K562 (cell line): ENCODE measurements around the gene DET1. TPM values are rescaled to one million over a fixed set of nuclear protein-coding genes. Genes with fewer than 3 reads are reported as not detected.
"Not testable (repeated sequence)": the region's sequence is repeated elsewhere in the genome, so short reads cannot be mapped to it uniquely, and the experiment has no call there.

Source experiments
- ATAC-seq: fragments of 200-7000 bp; cut with Tn5 transposase; 3 replicates; pipeline ENCODE4 v1.9.1; 2020; ENCODE audit warnings: moderate library complexity
- BruUV-seq: library from RNA; stranded (reverse); fragments of 400-500 nt; replicated peaks from 2 replicates; lab custom pipeline; 2021; lab: Mats Ljungman, UMichigan
- CTCF ChIA-PET: fragments of 300-600 bp; formaldehyde crosslinking; extraction: SDS; loops from one replicate; lab custom pipeline; 2021; ENCODE audit warnings: low intra/inter-chr PET ratio; lab: Yijun Ruan, JAX
- POLR2A ChIA-PET: fragments of 300-600, 350-650 bp; sonication (Branson Sonifier 250); formaldehyde crosslinking; extraction: SDS; loops from one replicate; lab custom pipeline; 2021; ENCODE audit warnings: antibody characterized with exemption, inconsistent platforms; lab: Yijun Ruan, JAX
- DNase-seq, 4 experiments: peaks; one replicate each; pipeline versions ENCODE4 v3.0.0 to v3.0.0-alpha.2; 2011 to 2018; ENCODE audit warnings: low spot score in 3 of 4, mixed read lengths in 3 of 4; ENCODE audit errors: extremely low read depth in 1 of 4
- FAIRE-seq: peaks from 2 replicates; lab custom pipeline; 2011; peaks lifted over from hg19 to GRCh38; lab: Jason Lieb, UNC
- H2AFZ ChIP-seq: 2 replicates; pipeline ENCODE4 v1.6.0; 2011; ENCODE audit warnings: low read depth, low read length, control low read depth, inconsistent platforms
- H3K27ac ChIP-seq: fragments of 200-600 bp; 3 replicates; pipeline ENCODE4 v1.8.0; 2011; ENCODE audit warnings: low read depth, mild to moderate bottlenecking, control low read depth, inconsistent platforms, low read length, moderate library complexity, mixed read lengths; ENCODE audit errors: extremely low read depth
- H3K27me3 ChIP-seq, 2 experiments: fragments of 300-600 bp in 1 of 2; 2 replicates in 1 of 2; 3 replicates in 1 of 2; pipeline versions ENCODE4 v1.6.0 to v1.8.0; 2011; ENCODE audit warnings: inconsistent platforms in 2 of 2, low read length in 2 of 2, mild to moderate bottlenecking in 1 of 2, mixed read lengths in 1 of 2, moderate library complexity in 1 of 2; ENCODE audit not compliant: control insufficient read depth in 2 of 2, insufficient read depth in 2 of 2
- H3K36me3 ChIP-seq: fragments of 300-600 bp; 3 replicates; pipeline ENCODE4 v1.8.0; 2011; ENCODE audit warnings: mild to moderate bottlenecking, low read length, inconsistent platforms; ENCODE audit not compliant: control insufficient read depth, insufficient read depth
- H3K4me1 ChIP-seq, 2 experiments: fragments of 200-600 bp in 1 of 2; replicated peaks in 1 of 2; 2 replicates in 1 of 2; 3 replicates in 1 of 2; pipeline versions ENCODE4 v1.5.1 to v1.8.0; 2011; ENCODE audit warnings: inconsistent platforms in 2 of 2, low read length in 2 of 2, mild to moderate bottlenecking in 1 of 2, mixed read lengths in 1 of 2, moderate library complexity in 1 of 2; ENCODE audit not compliant: control insufficient read depth in 2 of 2, insufficient read depth in 2 of 2
- H3K4me2 ChIP-seq: 2 replicates; pipeline ENCODE4 v1.6.1; 2011; ENCODE audit warnings: low read length, control low read depth, inconsistent platforms, mixed read lengths; ENCODE audit not compliant: insufficient read depth
- H3K4me3 ChIP-seq: fragments of 200-600 bp; sonication (generic), shearing (Covaris generic); 2 replicates; pipeline ENCODE4 v1.5.1; 2016; ENCODE audit warnings: control low read depth, inconsistent platforms
- H3K79me2 ChIP-seq: fragments of 200-600 bp; 3 replicates; pipeline ENCODE4 v1.8.0; 2011; ENCODE audit warnings: low read length, inconsistent platforms; ENCODE audit not compliant: control insufficient read depth, insufficient read depth
- H3K9ac ChIP-seq, 2 experiments: 2 replicates each; pipeline versions ENCODE4 v1.6.0 to v1.6.1; 2011; ENCODE audit warnings: low read depth in 2 of 2, low read length in 2 of 2, control low read depth in 1 of 2, inconsistent platforms in 1 of 2, mild to moderate bottlenecking in 1 of 2, mixed read lengths in 1 of 2; ENCODE audit not compliant: insufficient read depth in 1 of 2
- H3K9me1 ChIP-seq: one replicate; pipeline ENCODE4 v1.6.0; 2011; ENCODE audit warnings: inconsistent platforms, mild to moderate bottlenecking, low read length, moderate library complexity; ENCODE audit not compliant: control insufficient read depth, insufficient read depth
- H3K9me3 ChIP-seq: replicated peaks from 2 replicates; pipeline ENCODE4 v1.5.1; 2011; ENCODE audit warnings: low read depth, low read length, inconsistent platforms; ENCODE audit not compliant: control insufficient read depth, insufficient read depth
- H4K20me1 ChIP-seq: replicated peaks from 2 replicates; pipeline ENCODE4 v1.6.1; 2011; ENCODE audit warnings: low read length, inconsistent platforms, mixed read lengths; ENCODE audit not compliant: control insufficient read depth, insufficient read depth
- GATAD2B ChIP-seq: fragments of 450-650 bp; IDR thresholded peaks from 2 replicates; pipeline ENCODE4 v1.6.1; 2017; ENCODE audit warnings: mild to moderate bottlenecking, borderline replicate concordance
- WGBS: fragments of 100-300 bp; shearing (Covaris generic); methylation state at CpG from one replicate; pipeline ENCODE4 v1.1.6; 2016; ENCODE audit warnings: low coverage, mixed read lengths; ENCODE audit not compliant: insufficient coverage; ENCODE audit errors: missing lambda C conversion rate; 5-methylcytosine and 5-hydroxymethylcytosine counted together
- in situ Hi-C: fragments of 300-500 bp; cut with MboI; formaldehyde crosslinking; loops from 4 replicates; pipeline ENCODE4 v1.15.0; 2018; ENCODE audit warnings: inconsistent platforms, mixed read lengths
- intact Hi-C: fragments of 100-400 bp; cut with micrococcal nuclease; formaldehyde crosslinking; loops from 2 replicates; pipeline ENCODE4 v1.14.2; 2022
- polyA plus RNA-seq, 8 experiments: library from polyadenylated mRNA; depleted of rRNA in 4 of 8; stranded (reverse) in 5 of 8; unstranded in 3 of 8; fragments of >200 nt; fragmentation: Nextera tagmentation in 2 of 8; fragmentation: Illumina TruSeq in 1 of 8; extraction: Ambion mirVana in 2 of 8; extraction: Trizol in 1 of 8; gene quantifications; 2 replicates each; pipeline versions ENCODE4 v1.2.1 to v1.2.3, GENCODE V29; 2011 to 2014; ENCODE audit warnings: inconsistent platforms in 1 of 8, missing spikeins in 1 of 8
- total RNA-seq, 7 experiments: library from RNA; depleted of rRNA in 6 of 7; stranded (reverse); fragments of >200 nt in 6 of 7; fragmentation: Illumina TruSeq in 2 of 7; extraction: Trizol in 2 of 7; gene quantifications; 2 replicates each; pipeline versions ENCODE4 v1.2.1 to v1.2.3, GENCODE V29; 2011 to 2021; ENCODE audit warnings: low replicate concordance in 1 of 7
- TF ChIP-seq, protein P1 (sequence below), 2 experiments: fragments of 450-650 bp; formaldehyde crosslinking in 1 of 2; IDR thresholded peaks; 2 replicates each; pipeline versions ENCODE4 v1.4.0 to v1.6.1; 2014 to 2020; ENCODE audit warnings: mild to moderate bottlenecking in 2 of 2, borderline replicate concordance in 1 of 2, low read depth in 1 of 2

Gene DET1
- total and polyA plus RNA-seq, 9 of the 15 experiments (the other 6 are each of a cell fraction or from before 2014, with no cell fraction given): 4.2 to 8.1 (median 6.0) TPM

DNA sequence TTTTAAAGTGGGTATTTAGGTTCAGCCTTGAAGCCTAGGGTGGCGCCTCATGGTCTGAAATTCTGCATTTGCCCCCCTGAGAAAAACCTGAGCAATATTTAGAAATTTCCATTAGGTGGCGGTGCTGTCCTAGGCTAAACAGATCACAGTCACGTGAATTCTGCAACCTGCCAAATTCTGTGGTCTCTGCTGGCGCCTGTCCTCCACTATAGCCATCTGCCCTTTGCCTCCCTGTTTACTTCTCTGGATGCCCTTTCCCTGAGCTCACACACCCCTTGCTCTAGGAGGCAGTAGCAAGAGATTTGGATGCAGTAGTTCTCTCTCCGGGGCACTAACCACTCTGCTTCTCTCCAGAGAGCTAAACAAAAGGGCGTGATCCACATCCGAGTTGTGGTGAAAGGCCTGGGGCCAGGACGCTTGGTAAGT, 69.8 kb downstream of the DET1 start (continued):
- TF ChIP-seq, protein P1, sequence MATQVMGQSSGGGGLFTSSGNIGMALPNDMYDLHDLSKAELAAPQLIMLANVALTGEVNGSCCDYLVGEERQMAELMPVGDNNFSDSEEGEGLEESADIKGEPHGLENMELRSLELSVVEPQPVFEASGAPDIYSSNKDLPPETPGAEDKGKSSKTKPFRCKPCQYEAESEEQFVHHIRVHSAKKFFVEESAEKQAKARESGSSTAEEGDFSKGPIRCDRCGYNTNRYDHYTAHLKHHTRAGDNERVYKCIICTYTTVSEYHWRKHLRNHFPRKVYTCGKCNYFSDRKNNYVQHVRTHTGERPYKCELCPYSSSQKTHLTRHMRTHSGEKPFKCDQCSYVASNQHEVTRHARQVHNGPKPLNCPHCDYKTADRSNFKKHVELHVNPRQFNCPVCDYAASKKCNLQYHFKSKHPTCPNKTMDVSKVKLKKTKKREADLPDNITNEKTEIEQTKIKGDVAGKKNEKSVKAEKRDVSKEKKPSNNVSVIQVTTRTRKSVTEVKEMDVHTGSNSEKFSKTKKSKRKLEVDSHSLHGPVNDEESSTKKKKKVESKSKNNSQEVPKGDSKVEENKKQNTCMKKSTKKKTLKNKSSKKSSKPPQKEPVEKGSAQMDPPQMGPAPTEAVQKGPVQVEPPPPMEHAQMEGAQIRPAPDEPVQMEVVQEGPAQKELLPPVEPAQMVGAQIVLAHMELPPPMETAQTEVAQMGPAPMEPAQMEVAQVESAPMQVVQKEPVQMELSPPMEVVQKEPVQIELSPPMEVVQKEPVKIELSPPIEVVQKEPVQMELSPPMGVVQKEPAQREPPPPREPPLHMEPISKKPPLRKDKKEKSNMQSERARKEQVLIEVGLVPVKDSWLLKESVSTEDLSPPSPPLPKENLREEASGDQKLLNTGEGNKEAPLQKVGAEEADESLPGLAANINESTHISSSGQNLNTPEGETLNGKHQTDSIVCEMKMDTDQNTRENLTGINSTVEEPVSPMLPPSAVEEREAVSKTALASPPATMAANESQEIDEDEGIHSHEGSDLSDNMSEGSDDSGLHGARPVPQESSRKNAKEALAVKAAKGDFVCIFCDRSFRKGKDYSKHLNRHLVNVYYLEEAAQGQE (IDR thresholded peaks at IDR 0.05; ENCODE audit: borderline replicate concordance): peak; percentile 87
- TF ChIP-seq, protein P1 (CRISPR knock-in tag; IDR thresholded peaks at IDR 0.05; ENCODE audit: low read depth): no peak
- TF ChIP-seq GATAD2B: no peak

DNA sequence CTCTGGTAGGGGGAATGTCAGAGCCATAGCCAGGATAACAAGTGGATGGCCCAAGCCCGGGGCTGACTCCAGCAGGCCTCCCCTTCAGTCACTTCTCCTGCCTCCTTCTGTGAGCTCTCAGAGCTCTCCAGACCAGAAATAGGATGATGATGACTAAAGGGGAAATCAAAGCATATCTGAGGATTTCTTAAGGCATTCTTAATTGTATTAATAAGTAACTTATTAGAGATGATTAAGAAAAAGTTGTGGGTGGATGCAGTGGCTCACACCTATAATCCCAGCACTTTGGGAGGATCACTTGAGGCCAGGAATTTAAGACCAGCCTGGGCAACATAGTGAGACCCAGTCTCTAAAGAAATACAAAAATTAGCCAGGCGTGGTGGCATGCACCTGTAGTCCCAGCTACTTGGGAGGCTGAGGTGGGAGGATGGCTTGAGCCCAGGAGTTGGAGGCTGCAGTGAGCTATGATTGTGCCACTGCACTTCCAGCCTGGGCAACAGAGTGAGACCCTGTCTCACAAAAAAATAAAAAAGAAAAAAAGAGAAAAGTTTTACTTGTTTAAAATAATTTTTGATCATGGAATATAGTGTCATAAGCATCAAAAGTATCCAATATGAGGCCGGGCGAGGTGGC, 72.7 kb downstream of the DET1 start:
- H3K27me3 ChIP-seq, H3K9ac ChIP-seq, FAIRE-seq, DNase-seq, H3K9me1 ChIP-seq, H3K27ac ChIP-seq, CTCF ChIA-PET, H3K4me2 ChIP-seq, ATAC-seq, H2AFZ ChIP-seq, H3K9me3 ChIP-seq, intact Hi-C loops, H4K20me1 ChIP-seq, BruUV-seq, H3K4me3 ChIP-seq, H3K4me1 ChIP-seq, H3K79me2 ChIP-seq: not testable (repeated sequence)
- POLR2A ChIA-PET: interaction anchor here (0.7 kb wide), 1 partner anchor 137 kb away, joined by 3 read pairs; no protein-coding TSS in a partner anchor
- H3K36me3 ChIP-seq: peaks cover 75% of the 10 kb centered on the region
- WGBS: 91% methylated on average over 4 of the region's 4 CpGs
- in situ Hi-C loops: loop anchor here (10.0 kb wide), 1 partner anchor 351 kb away; no protein-coding TSS in a partner anchor
